HCT116 (cell line): ENCODE results near the gene TMEM63A. TPM values are rescaled to one million over a fixed set of nuclear protein-coding genes. Genes with fewer than 3 reads are reported as not detected.

Experiments
- ATAC-seq: fragments of 200-7000 bp; cut with Tn5 transposase; 2 replicates; pipeline ENCODE4 v1.9.1; 2020; ENCODE audit warnings: mild to moderate bottlenecking, moderate library complexity
- BruUV-seq: library from RNA; stranded (reverse); fragments of 400-500 nt; replicated peaks from 2 replicates; lab custom pipeline; 2021; lab: Mats Ljungman, UMichigan
- CTCF ChIA-PET: fragments of 300-600 bp; sonication (Branson Sonifier 250); formaldehyde crosslinking; loops from one replicate; lab custom pipeline; 2021; ENCODE audit warnings: antibody characterized with exemption; lab: Charles Lee
- POLR2A ChIA-PET: fragments of 300-600, 350-600 bp; sonication (Branson Sonifier 250); formaldehyde crosslinking; loops from one replicate; lab custom pipeline; 2021; ENCODE audit warnings: antibody characterized with exemption; lab: Charles Lee
- RAD21 ChIA-PET, 2 experiments: fragments of 300-600 bp; sonication (Branson Sonifier 250); formaldehyde crosslinking; loops; one replicate each; lab custom pipeline; 2023; ENCODE audit warnings: low total read pairs in 2 of 2; ENCODE audit not compliant: uncharacterized antibody in 2 of 2, unreplicated experiment in 2 of 2, low non-redundant PET in 1 of 2; lab: Charles Lee
- DNase-seq: peaks from one replicate; pipeline ENCODE4 v3.0.0-alpha.2; 2010; ENCODE audit warnings: low read depth, low spot score
- H2AFZ ChIP-seq: fragments of 200-600 bp; shearing (Covaris generic), sonication (generic); 2 replicates; pipeline ENCODE4 v1.6.1; 2017; ENCODE audit warnings: low read depth, mixed run types, mixed read lengths, antibody characterized with exemption, low read length; ENCODE audit not compliant: poor library complexity, severe bottlenecking
- H3K27ac ChIP-seq: 2 replicates; pipeline ENCODE4 v1.5.1; 2012; ENCODE audit warnings: low read depth, low read length
- H3K27me3 ChIP-seq: fragments of 200-600 bp; sonication (generic); 2 replicates; pipeline ENCODE4 v1.6.1; 2016; ENCODE audit warnings: mixed run types, low read length, mixed read lengths; ENCODE audit not compliant: insufficient read depth
- H3K36me3 ChIP-seq, 2 experiments: fragments of 200-500 bp in 1 of 2; fragments of 200-600 bp in 1 of 2; sonication (Bioruptor generic) in 1 of 2; sonication (generic) in 1 of 2; 2 replicates each; pipeline versions ENCODE4 v1.5.1 to v1.6.1; 2014 to 2016; ENCODE audit warnings: low read length in 2 of 2, inconsistent platforms in 1 of 2, mixed read lengths in 1 of 2, mixed run types in 1 of 2; ENCODE audit not compliant: insufficient read depth in 2 of 2, control insufficient read depth in 1 of 2
- H3K4me1 ChIP-seq, 2 experiments: fragments of 200-600 bp in 1 of 2; sonication (generic) in 1 of 2; 2 replicates each; pipeline versions ENCODE4 v1.5.1 to v1.6.1; 2012 to 2017; ENCODE audit warnings: low read length in 2 of 2, inconsistent platforms in 1 of 2, mild to moderate bottlenecking in 1 of 2, mixed read lengths in 1 of 2, mixed run types in 1 of 2, moderate library complexity in 1 of 2; ENCODE audit not compliant: insufficient read depth in 2 of 2, control insufficient read depth in 1 of 2
- H3K4me2 ChIP-seq: fragments of 200-600 bp; sonication (generic); 2 replicates; pipeline ENCODE4 v1.6.1; 2017; ENCODE audit warnings: mixed run types, low read length, mixed read lengths
- H3K4me3 ChIP-seq, 2 experiments: fragments of 200-600 bp in 1 of 2; sonication (generic) in 1 of 2; replicated peaks in 1 of 2; 2 replicates each; pipeline ENCODE4 v1.5.1; 2011 to 2016; ENCODE audit warnings: low read length in 2 of 2, control low read depth in 1 of 2, low read depth in 1 of 2, mild to moderate bottlenecking in 1 of 2, mixed read lengths in 1 of 2, mixed run types in 1 of 2
- H3K79me2 ChIP-seq: fragments of 200-600 bp; sonication (generic); 2 replicates; pipeline ENCODE4 v1.6.1; 2017; ENCODE audit warnings: mild to moderate bottlenecking, mixed run types, low read length, moderate library complexity, mixed read lengths; ENCODE audit not compliant: insufficient read depth
- H3K9ac ChIP-seq: fragments of 200-600 bp; sonication (generic); 2 replicates; pipeline ENCODE4 v1.6.1; 2016; ENCODE audit warnings: low read length, mixed read lengths
- H3K9me2 ChIP-seq: fragments of 200-600 bp; sonication (generic), shearing (Covaris generic); 2 replicates; pipeline ENCODE4 v1.6.1; 2017; ENCODE audit warnings: mixed run types, mild to moderate bottlenecking, moderate library complexity; ENCODE audit not compliant: insufficient read depth
- H3K9me3 ChIP-seq, 2 experiments: fragments of 200-500 bp in 1 of 2; fragments of 200-600 bp in 1 of 2; sonication (Bioruptor generic) in 1 of 2; sonication (generic) in 1 of 2; 2 replicates each; pipeline ENCODE4 v1.6.1; 2014 to 2017; ENCODE audit warnings: low read length in 2 of 2, mixed read lengths in 2 of 2, inconsistent platforms in 1 of 2, low read depth in 1 of 2, mild to moderate bottlenecking in 1 of 2, mixed run types in 1 of 2, moderate library complexity in 1 of 2; ENCODE audit not compliant: control insufficient read depth in 1 of 2, insufficient read depth in 1 of 2
- H4K20me1 ChIP-seq: fragments of 200-600 bp; sonication (generic), shearing (Covaris generic); 2 replicates; pipeline ENCODE4 v1.6.1; 2017; ENCODE audit warnings: mixed run types, mild to moderate bottlenecking, moderate library complexity; ENCODE audit not compliant: insufficient read depth
- CBX3 ChIP-seq: IDR thresholded peaks from 2 replicates; pipeline ENCODE4 v1.6.1; 2012; ENCODE audit warnings: low read depth
- CEBPB ChIP-seq: IDR thresholded peaks from 2 replicates; pipeline ENCODE4 v1.6.1; 2012; ENCODE audit warnings: low read depth
- EGR1 ChIP-seq: IDR thresholded peaks from 2 replicates; pipeline ENCODE4 v1.6.1; 2012; ENCODE audit warnings: low read depth
- ELF1 ChIP-seq: IDR thresholded peaks from 2 replicates; pipeline ENCODE4 v1.6.1; 2012; ENCODE audit warnings: low read depth, borderline replicate concordance
- EZH2phosphoT487 ChIP-seq: fragments of 200-600 bp; IDR thresholded peaks from 2 replicates; pipeline ENCODE4 v1.6.1; 2018; ENCODE audit warnings: antibody characterized with exemption, borderline replicate concordance
- JUND ChIP-seq: IDR thresholded peaks from 2 replicates; pipeline ENCODE4 v1.6.1; 2012
- POLR2AphosphoS5 ChIP-seq: IDR thresholded peaks from 2 replicates; pipeline ENCODE4 v1.6.1; 2011; ENCODE audit warnings: mild to moderate bottlenecking, low read depth, low read length, moderate library complexity
- REST ChIP-seq: IDR thresholded peaks from 2 replicates; pipeline ENCODE4 v1.6.1; 2012; ENCODE audit warnings: low read depth
- TCF7L2 ChIP-seq: IDR thresholded peaks from 2 replicates; pipeline ENCODE4 v1.7.0; 2011; ENCODE audit warnings: borderline replicate concordance, inconsistent platforms; ENCODE audit not compliant: insufficient read depth, insufficient read length; ENCODE audit errors: extremely low read depth
- YY1 ChIP-seq: IDR thresholded peaks from 2 replicates; pipeline ENCODE4 v1.6.1; 2011; ENCODE audit warnings: low read length, low read depth, moderate library complexity, mild to moderate bottlenecking; ENCODE audit not compliant: insufficient replicate concordance; ENCODE audit errors: extremely low read depth
- ZBTB33 ChIP-seq: IDR thresholded peaks from 2 replicates; pipeline ENCODE4 v1.6.1; 2011; ENCODE audit warnings: mild to moderate bottlenecking, low read length, moderate library complexity; ENCODE audit not compliant: insufficient replicate concordance; ENCODE audit errors: extremely low read depth
- ZNF274 ChIP-seq: fragments of 200-500 bp; sonication (Bioruptor generic); IDR thresholded peaks from 2 replicates; pipeline ENCODE4 v1.6.1; 2014; ENCODE audit warnings: mild to moderate bottlenecking, low read depth, low read length, inconsistent platforms
- intact Hi-C: fragments of 100-400 bp; cut with micrococcal nuclease; formaldehyde crosslinking; loops from 2 replicates; pipeline ENCODE4 v1.10.0; 2022
- total RNA-seq: library from RNA; stranded (reverse); gene quantifications from one replicate; pipeline ENCODE4 v1.2.1, GENCODE V29; 2021; ENCODE audit not compliant: unreplicated experiment
- TF ChIP-seq, protein P1 (sequence below), 3 experiments: fragments of 200-600 bp in 1 of 3; sonication (generic) in 1 of 3; IDR thresholded peaks in 2 of 3; conservative IDR thresholded peaks in 1 of 3; 2 replicates each; pipeline ENCODE4 v1.5.1; 2012 to 2017; ENCODE audit warnings: low read depth in 2 of 3, low read length in 2 of 3, antibody characterized with exemption in 1 of 3, borderline replicate concordance in 1 of 3, control low read depth in 1 of 3, mild to moderate bottlenecking in 1 of 3, mixed read lengths in 1 of 3, mixed run types in 1 of 3, moderate library complexity in 1 of 3; ENCODE audit not compliant: insufficient read depth in 1 of 3
- TF ChIP-seq, protein P2 (sequence below): IDR thresholded peaks from 2 replicates; pipeline ENCODE4 v1.6.1; 2012

Gene TMEM63A
- total RNA-seq, 1 experiment from 2014 or later: 24.4 TPM

GRCh38 chr1:225812488-225813213 lies 69.5 kb downstream of the TMEM63A start:
- CTCF ChIA-PET: no interaction called here
- no peak overlapping the region for H3K27ac ChIP-seq
- no peak overlapping the region for H3K4me2 ChIP-seq

More at GRCh38 chr1:225812488-225813213, 69.5 kb downstream of the TMEM63A start:
- H3K9me2 ChIP-seq: no peaks in the 10 kb centered on the region
- no peaks in the 10 kb centered on the region for H3K27me3 ChIP-seq
- RAD21 ChIA-PET: no interaction called here
- H3K36me3 ChIP-seq: no peaks in the 10 kb centered on the region
- no peak for DNase-seq
- BruUV-seq: no TSS peak
- no peaks in the 10 kb centered on the region for H3K79me2 ChIP-seq
- H3K9me3 ChIP-seq: no peaks in the 10 kb centered on the region
- no peak overlapping the region for H2AFZ ChIP-seq
- no peaks in the 10 kb centered on the region for H4K20me1 ChIP-seq
- POLR2A ChIA-PET: no interaction called here
- intact Hi-C loops: loop anchor here (5.0 kb wide), 1 partner anchor 70 kb away; the partner anchor contains the start of gene TMEM63A
- TF ChIP-seq JUND (no peak), POLR2AphosphoS5 (no peak), CEBPB (no peak), YY1 (no peak), ZBTB33 (no peak), TCF7L2 (no peak), CBX3 (no peak), EZH2phosphoT487 (no peak), ZNF274 (no peak), REST (no peak), ELF1 (no peak), EGR1 (no peak)
- TF ChIP-seq, protein P1, sequence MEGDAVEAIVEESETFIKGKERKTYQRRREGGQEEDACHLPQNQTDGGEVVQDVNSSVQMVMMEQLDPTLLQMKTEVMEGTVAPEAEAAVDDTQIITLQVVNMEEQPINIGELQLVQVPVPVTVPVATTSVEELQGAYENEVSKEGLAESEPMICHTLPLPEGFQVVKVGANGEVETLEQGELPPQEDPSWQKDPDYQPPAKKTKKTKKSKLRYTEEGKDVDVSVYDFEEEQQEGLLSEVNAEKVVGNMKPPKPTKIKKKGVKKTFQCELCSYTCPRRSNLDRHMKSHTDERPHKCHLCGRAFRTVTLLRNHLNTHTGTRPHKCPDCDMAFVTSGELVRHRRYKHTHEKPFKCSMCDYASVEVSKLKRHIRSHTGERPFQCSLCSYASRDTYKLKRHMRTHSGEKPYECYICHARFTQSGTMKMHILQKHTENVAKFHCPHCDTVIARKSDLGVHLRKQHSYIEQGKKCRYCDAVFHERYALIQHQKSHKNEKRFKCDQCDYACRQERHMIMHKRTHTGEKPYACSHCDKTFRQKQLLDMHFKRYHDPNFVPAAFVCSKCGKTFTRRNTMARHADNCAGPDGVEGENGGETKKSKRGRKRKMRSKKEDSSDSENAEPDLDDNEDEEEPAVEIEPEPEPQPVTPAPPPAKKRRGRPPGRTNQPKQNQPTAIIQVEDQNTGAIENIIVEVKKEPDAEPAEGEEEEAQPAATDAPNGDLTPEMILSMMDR (IDR thresholded peaks at IDR 0.05 in 2 of 3, conservative IDR thresholded peaks at IDR 0.05 in 1 of 3; ENCODE audit: borderline replicate concordance in 1 of 3, insufficient read depth in 1 of 3, low read depth in 2 of 3, low read length in 2 of 3): no peak
- TF ChIP-seq, protein P2, sequence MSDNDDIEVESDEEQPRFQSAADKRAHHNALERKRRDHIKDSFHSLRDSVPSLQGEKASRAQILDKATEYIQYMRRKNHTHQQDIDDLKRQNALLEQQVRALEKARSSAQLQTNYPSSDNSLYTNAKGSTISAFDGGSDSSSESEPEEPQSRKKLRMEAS: no peak
- ATAC-seq: no peak
- no peak overlapping the region for H3K4me3 ChIP-seq
- H3K4me1 ChIP-seq: peaks cover 27 to 39% of the 10 kb centered on the region in 2 experiments
- H3K9ac ChIP-seq: no peak overlapping the region
